HepG2 (cell line): ENCODE measurements around the gene CARD9. TPM values are rescaled to one million over a fixed set of nuclear protein-coding genes. Genes with fewer than 3 reads are reported as not detected.

Experiments used
- ATAC-seq: fragments of 200-7000 bp; cut with Tn5 transposase; 3 replicates; pipeline ENCODE4 v1.9.1; 2020; ENCODE audit warnings: mild to moderate bottlenecking, moderate library complexity
- BruUV-seq: library from RNA; stranded (reverse); fragments of 400-500 nt; replicated peaks from 2 replicates; lab custom pipeline; 2021; lab: Mats Ljungman, UMichigan
- CTCF ChIA-PET: fragments of 300-600 bp; formaldehyde crosslinking; extraction: SDS; loops from one replicate; lab custom pipeline; 2021; ENCODE audit warnings: low total read pairs, inconsistent platforms, low intra/inter-chr PET ratio; lab: Yijun Ruan, JAX
- POLR2A ChIA-PET: fragments of 350-600 bp; sonication (Branson Sonifier 250); formaldehyde crosslinking; loops from one replicate; lab custom pipeline; 2020; ENCODE audit warnings: antibody characterized with exemption, inconsistent platforms; lab: Yijun Ruan, JAX
- DNase-seq: peaks from one replicate; pipeline ENCODE4 v3.0.0-alpha.2; 2015; ENCODE audit warnings: low spot score
- FAIRE-seq: peaks from 3 replicates; lab custom pipeline; 2011; peaks lifted over from hg19 to GRCh38; lab: Jason Lieb, UNC
- H2AFZ ChIP-seq: one replicate; pipeline ENCODE4 v1.6.1; 2011; ENCODE audit warnings: low read length, inconsistent platforms
- H3K27ac ChIP-seq: fragments of 300-600 bp; 3 replicates; pipeline ENCODE4 v1.8.0; 2011; ENCODE audit warnings: mixed run types, mild to moderate bottlenecking, mixed read lengths, low read length, inconsistent platforms; ENCODE audit not compliant: insufficient read depth; ENCODE audit errors: extremely low read length
- H3K27me3 ChIP-seq, 2 experiments: fragments of 200-600 bp in 1 of 2; 2 replicates in 1 of 2; 3 replicates in 1 of 2; pipeline versions ENCODE4 v1.6.0 to v1.8.0; 2011; ENCODE audit warnings: low read length in 2 of 2, mild to moderate bottlenecking in 2 of 2, moderate library complexity in 2 of 2, inconsistent platforms in 1 of 2; ENCODE audit not compliant: insufficient read depth in 2 of 2, control insufficient read depth in 1 of 2
- H3K36me3 ChIP-seq, 2 experiments: fragments of 200-600 bp in 1 of 2; replicated peaks in 1 of 2; 2 replicates in 1 of 2; 3 replicates in 1 of 2; pipeline versions ENCODE4 v1.5.1 to v1.8.0; 2011; ENCODE audit warnings: low read length in 2 of 2, inconsistent platforms in 1 of 2; ENCODE audit not compliant: insufficient read depth in 2 of 2, control insufficient read depth in 1 of 2
- H3K4me1 ChIP-seq: 2 replicates; pipeline ENCODE4 v1.5.1; 2012; ENCODE audit warnings: low read length, inconsistent platforms; ENCODE audit not compliant: insufficient read depth
- H3K4me2 ChIP-seq: 2 replicates; pipeline ENCODE4 v1.6.0; 2011; ENCODE audit warnings: low read depth, low read length, inconsistent platforms
- H3K4me3 ChIP-seq, 3 experiments: fragments of 200-600 bp in 1 of 3; sonication (generic), shearing (Covaris generic) in 1 of 3; replicated peaks in 1 of 3; 2 replicates each; pipeline ENCODE4 v1.5.1; 2011 to 2016; ENCODE audit warnings: low read length in 3 of 3, inconsistent platforms in 2 of 3, low read depth in 2 of 3, mild to moderate bottlenecking in 2 of 3, control low read depth in 1 of 3, mixed read lengths in 1 of 3; ENCODE audit not compliant: insufficient read depth in 1 of 3
- H3K79me2 ChIP-seq: one replicate; pipeline ENCODE4 v1.6.1; 2011; ENCODE audit warnings: low read length, inconsistent platforms; ENCODE audit not compliant: insufficient read depth
- H3K9ac ChIP-seq: 2 replicates; pipeline ENCODE4 v1.6.0; 2011; ENCODE audit warnings: mild to moderate bottlenecking, low read depth, low read length, inconsistent platforms; ENCODE audit not compliant: insufficient read depth
- H3K9me3 ChIP-seq: 2 replicates; pipeline ENCODE4 v1.5.1; 2012; ENCODE audit warnings: mild to moderate bottlenecking, low read length
- H4K20me1 ChIP-seq: 2 replicates; pipeline ENCODE4 v1.6.0; 2011; ENCODE audit warnings: inconsistent platforms, mild to moderate bottlenecking, low read length, moderate library complexity; ENCODE audit not compliant: insufficient read depth
- CAMTA2 ChIP-seq: sonication (generic); formaldehyde crosslinking; IDR thresholded peaks from 2 replicates; pipeline ENCODE4 v1.4.0; 2020; ENCODE audit warnings: mild to moderate bottlenecking, missing genetic modification reagents, borderline replicate concordance
- HES4 ChIP-seq: sonication (generic); formaldehyde crosslinking; IDR thresholded peaks from 2 replicates; pipeline ENCODE4 v1.9.0; 2021; ENCODE audit warnings: mild to moderate bottlenecking, missing genetic modification reagents, borderline replicate concordance
- PHF21A ChIP-seq: sonication (generic); formaldehyde crosslinking; IDR thresholded peaks from 2 replicates; pipeline ENCODE4 v1.5.0; 2020; ENCODE audit warnings: mild to moderate bottlenecking, missing genetic modification reagents
- RNF2 ChIP-seq: fragments of 450-650 bp; conservative IDR thresholded peaks from 2 replicates; pipeline ENCODE4 v1.6.1; 2016; ENCODE audit warnings: low read depth
- SAFB2 ChIP-seq: sonication (generic); formaldehyde crosslinking; IDR thresholded peaks from 2 replicates; pipeline ENCODE4 v1.5.1; 2020; ENCODE audit warnings: missing genetic modification reagents, low read depth, mild to moderate bottlenecking, borderline replicate concordance
- SMAD3 ChIP-seq: sonication (generic); formaldehyde crosslinking; IDR thresholded peaks from 2 replicates; pipeline ENCODE4 v1.4.0; 2020; ENCODE audit warnings: missing genetic modification reagents
- XBP1 ChIP-seq: sonication (generic); formaldehyde crosslinking; IDR thresholded peaks from 2 replicates; pipeline ENCODE4 v1.5.0; 2020; ENCODE audit warnings: missing genetic modification reagents
- ZNF350 ChIP-seq: sonication (generic); formaldehyde crosslinking; IDR thresholded peaks from 2 replicates; pipeline ENCODE4 v1.4.0; 2020; ENCODE audit warnings: mild to moderate bottlenecking, low read depth, missing genetic modification reagents, borderline replicate concordance
- ZNF468 ChIP-seq: sonication (generic); formaldehyde crosslinking; IDR thresholded peaks from 2 replicates; pipeline ENCODE4 v1.8.0; 2022; ENCODE audit warnings: mild to moderate bottlenecking, moderate library complexity, missing genetic modification reagents
- ZNF598 ChIP-seq: sonication (generic); formaldehyde crosslinking; IDR thresholded peaks from 2 replicates; pipeline ENCODE4 v1.5.1; 2020; ENCODE audit warnings: mild to moderate bottlenecking, missing genetic modification reagents, borderline replicate concordance
- WGBS: methylation state at CpG from one replicate; pipeline ENCODE4 v1.1.6; 2017; ENCODE audit warnings: low lambda C conversion rate; 5-methylcytosine and 5-hydroxymethylcytosine counted together
- in situ Hi-C: cut with HindIII; loops from 2 replicates; pipeline ENCODE4 v1.10.0; 2017; ENCODE audit warnings: low pct_unique_long_range_greater_than_20kb; ENCODE audit not compliant: extremely low pct_ligation_motif_present
- intact Hi-C: fragments of 100-400 bp; cut with micrococcal nuclease; formaldehyde crosslinking; loops from one replicate; pipeline ENCODE4 v1.10.0; 2022; ENCODE audit not compliant: unreplicated experiment
- polyA plus RNA-seq, 8 experiments: library from polyadenylated mRNA; depleted of rRNA in 3 of 8; stranded (reverse) in 7 of 8; unstranded in 1 of 8; fragments of >200 nt; fragmentation: Illumina TruSeq in 4 of 8; extraction: Trizol in 4 of 8; gene quantifications; 2 replicates each; pipeline versions ENCODE4 v1.2.1 to v1.2.3, GENCODE V29; 2011 to 2016; ENCODE audit warnings: low read depth in 4 of 8, missing spikeins in 1 of 8, mixed read lengths in 1 of 8; ENCODE audit not compliant: insufficient read depth in 1 of 8
- total RNA-seq, 5 experiments: library from RNA; depleted of rRNA; stranded (reverse); fragments of >200 nt; fragmentation: Illumina TruSeq; extraction: Trizol; gene quantifications; 2 replicates each; pipeline ENCODE4 v1.2.3, GENCODE V29; 2016; ENCODE audit warnings: low read depth in 1 of 5
- TF ChIP-seq, protein P1 (sequence below): sonication (generic); formaldehyde crosslinking; IDR thresholded peaks from 2 replicates; pipeline ENCODE4 v1.8.1; 2023; ENCODE audit warnings: mild to moderate bottlenecking, inconsistent platforms, moderate library complexity, missing genetic modification reagents, borderline replicate concordance
- TF ChIP-seq, protein P2 (sequence below): sonication (generic); formaldehyde crosslinking; IDR thresholded peaks from 2 replicates; pipeline ENCODE4 v1.4.0; 2020; ENCODE audit warnings: mild to moderate bottlenecking, missing genetic modification reagents, borderline replicate concordance
- TF ChIP-seq, protein P3 (sequence below): IDR thresholded peaks from 2 replicates; pipeline ENCODE4 v1.6.1; 2018; ENCODE audit warnings: missing genetic modification reagents
- TF ChIP-seq, protein P4 (sequence below): sonication (generic); formaldehyde crosslinking; IDR thresholded peaks from 2 replicates; pipeline ENCODE4 v1.9.0; 2021; ENCODE audit warnings: missing genetic modification reagents, mild to moderate bottlenecking, borderline replicate concordance
- TF ChIP-seq, protein P5 (sequence below): sonication (generic); formaldehyde crosslinking; IDR thresholded peaks from 2 replicates; pipeline ENCODE4 v1.4.0; 2020; ENCODE audit warnings: missing genetic modification reagents; ENCODE audit errors: not compliant biosample characterization

CARD9 gene
- total and polyA plus RNA-seq, 2 of the 13 experiments (the other 11 are each of a cell fraction or from before 2014, with no cell fraction given) = 3.3 to 7.4 TPM

DNA sequence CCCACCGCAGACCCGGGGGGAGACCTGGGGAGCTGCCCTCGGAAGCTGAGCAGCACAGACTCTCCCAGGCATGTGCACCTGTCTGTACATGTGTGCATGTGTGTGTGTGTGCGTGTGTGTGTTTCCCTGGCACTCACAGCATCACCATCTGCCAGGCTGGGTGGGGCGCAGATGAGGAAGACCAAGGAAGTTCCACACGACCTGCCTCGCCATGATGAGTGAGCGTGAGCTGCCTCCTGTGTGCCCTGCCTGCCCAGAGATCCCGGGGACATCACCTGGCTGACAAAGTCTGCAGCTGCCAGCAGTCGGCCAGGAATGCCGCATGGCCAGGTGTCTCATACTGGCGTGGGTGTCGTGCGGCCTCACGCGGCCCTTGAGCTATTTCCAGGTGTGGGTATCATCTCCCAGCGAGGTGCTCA is 50.1 kb downstream of the CARD9 start:
- H4K20me1 ChIP-seq = no peaks in the 10 kb centered on the region
- no peaks in the 10 kb centered on the region for H3K9me3 ChIP-seq
- no peak overlapping the region for H2AFZ ChIP-seq
- intact Hi-C loops (no loop called here), in situ Hi-C loops (no loop called here)
- no peak overlapping the region for H3K4me2 ChIP-seq
- H3K9ac ChIP-seq = no peak overlapping the region
- peaks cover 19 to 63% of the 10 kb centered on the region in 2 experiments for H3K27me3 ChIP-seq
- ATAC-seq (no peak), DNase-seq (no peak), FAIRE-seq (no peak)
- no peak overlapping the region for H3K27ac ChIP-seq
- ChIA-PET POLR2A (interaction anchor here (0.6 to 1.1 kb wide), 2 partner anchors 40 to 625 kb away, joined by 3 read pairs; no protein-coding TSS in a partner anchor), CTCF (no interaction called here)
- H3K4me3 ChIP-seq = no peak overlapping the region
- peaks cover 17% of the 10 kb centered on the region for H3K4me1 ChIP-seq
- H3K79me2 ChIP-seq = no peaks in the 10 kb centered on the region
- WGBS = 60% methylated on average over 4 of the region's 17 CpGs
- BruUV-seq = no TSS peak
- no peaks in the 10 kb centered on the region for H3K36me3 ChIP-seq
- TF ChIP-seq, protein P1, sequence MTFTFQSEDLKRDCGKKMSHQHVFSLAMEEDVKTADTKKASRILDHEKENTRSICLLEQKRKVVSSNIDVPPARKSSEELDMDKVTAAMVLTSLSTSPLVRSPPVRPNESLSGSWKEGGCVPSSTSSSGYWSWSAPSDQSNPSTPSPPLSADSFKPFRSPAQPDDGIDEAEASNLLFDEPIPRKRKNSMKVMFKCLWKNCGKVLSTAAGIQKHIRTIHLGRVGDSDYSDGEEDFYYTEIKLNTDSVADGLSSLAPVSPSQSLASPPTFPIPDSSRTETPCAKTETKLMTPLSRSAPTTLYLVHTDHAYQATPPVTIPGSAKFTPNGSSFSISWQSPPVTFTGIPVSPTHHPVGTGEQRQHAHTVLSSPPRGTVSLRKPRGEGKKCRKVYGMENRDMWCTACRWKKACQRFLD (CRISPR knock-in tag) = no peak
- TF ChIP-seq SMAD3 (CRISPR knock-in tag) (no peak), XBP1 (CRISPR knock-in tag) (no peak), RNF2 (no peak), ZNF350 (CRISPR knock-in tag) (no peak), ZNF468 (CRISPR knock-in tag) (no peak), CAMTA2 (CRISPR knock-in tag) (no peak), HES4 (CRISPR knock-in tag) (no peak), ZNF598 (CRISPR knock-in tag) (no peak), PHF21A (CRISPR knock-in tag) (no peak), SAFB2 (no peak)
- TF ChIP-seq, protein P2, sequence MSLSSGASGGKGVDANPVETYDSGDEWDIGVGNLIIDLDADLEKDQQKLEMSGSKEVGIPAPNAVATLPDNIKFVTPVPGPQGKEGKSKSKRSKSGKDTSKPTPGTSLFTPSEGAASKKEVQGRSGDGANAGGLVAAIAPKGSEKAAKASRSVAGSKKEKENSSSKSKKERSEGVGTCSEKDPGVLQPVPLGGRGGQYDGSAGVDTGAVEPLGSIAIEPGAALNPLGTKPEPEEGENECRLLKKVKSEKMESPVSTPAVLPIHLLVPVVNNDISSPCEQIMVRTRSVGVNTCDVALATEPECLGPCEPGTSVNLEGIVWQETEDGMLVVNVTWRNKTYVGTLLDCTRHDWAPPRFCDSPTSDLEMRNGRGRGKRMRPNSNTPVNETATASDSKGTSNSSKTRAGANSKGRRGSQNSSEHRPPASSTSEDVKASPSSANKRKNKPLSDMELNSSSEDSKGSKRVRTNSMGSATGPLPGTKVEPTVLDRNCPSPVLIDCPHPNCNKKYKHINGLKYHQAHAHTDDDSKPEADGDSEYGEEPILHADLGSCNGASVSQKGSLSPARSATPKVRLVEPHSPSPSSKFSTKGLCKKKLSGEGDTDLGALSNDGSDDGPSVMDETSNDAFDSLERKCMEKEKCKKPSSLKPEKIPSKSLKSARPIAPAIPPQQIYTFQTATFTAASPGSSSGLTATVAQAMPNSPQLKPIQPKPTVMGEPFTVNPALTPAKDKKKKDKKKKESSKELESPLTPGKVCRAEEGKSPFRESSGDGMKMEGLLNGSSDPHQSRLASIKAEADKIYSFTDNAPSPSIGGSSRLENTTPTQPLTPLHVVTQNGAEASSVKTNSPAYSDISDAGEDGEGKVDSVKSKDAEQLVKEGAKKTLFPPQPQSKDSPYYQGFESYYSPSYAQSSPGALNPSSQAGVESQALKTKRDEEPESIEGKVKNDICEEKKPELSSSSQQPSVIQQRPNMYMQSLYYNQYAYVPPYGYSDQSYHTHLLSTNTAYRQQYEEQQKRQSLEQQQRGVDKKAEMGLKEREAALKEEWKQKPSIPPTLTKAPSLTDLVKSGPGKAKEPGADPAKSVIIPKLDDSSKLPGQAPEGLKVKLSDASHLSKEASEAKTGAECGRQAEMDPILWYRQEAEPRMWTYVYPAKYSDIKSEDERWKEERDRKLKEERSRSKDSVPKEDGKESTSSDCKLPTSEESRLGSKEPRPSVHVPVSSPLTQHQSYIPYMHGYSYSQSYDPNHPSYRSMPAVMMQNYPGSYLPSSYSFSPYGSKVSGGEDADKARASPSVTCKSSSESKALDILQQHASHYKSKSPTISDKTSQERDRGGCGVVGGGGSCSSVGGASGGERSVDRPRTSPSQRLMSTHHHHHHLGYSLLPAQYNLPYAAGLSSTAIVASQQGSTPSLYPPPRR (CRISPR knock-in tag) = no peak
- TF ChIP-seq, protein P3, sequence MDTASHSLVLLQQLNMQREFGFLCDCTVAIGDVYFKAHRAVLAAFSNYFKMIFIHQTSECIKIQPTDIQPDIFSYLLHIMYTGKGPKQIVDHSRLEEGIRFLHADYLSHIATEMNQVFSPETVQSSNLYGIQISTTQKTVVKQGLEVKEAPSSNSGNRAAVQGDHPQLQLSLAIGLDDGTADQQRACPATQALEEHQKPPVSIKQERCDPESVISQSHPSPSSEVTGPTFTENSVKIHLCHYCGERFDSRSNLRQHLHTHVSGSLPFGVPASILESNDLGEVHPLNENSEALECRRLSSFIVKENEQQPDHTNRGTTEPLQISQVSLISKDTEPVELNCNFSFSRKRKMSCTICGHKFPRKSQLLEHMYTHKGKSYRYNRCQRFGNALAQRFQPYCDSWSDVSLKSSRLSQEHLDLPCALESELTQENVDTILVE (CRISPR knock-in tag) = no peak
- TF ChIP-seq, protein P4, sequence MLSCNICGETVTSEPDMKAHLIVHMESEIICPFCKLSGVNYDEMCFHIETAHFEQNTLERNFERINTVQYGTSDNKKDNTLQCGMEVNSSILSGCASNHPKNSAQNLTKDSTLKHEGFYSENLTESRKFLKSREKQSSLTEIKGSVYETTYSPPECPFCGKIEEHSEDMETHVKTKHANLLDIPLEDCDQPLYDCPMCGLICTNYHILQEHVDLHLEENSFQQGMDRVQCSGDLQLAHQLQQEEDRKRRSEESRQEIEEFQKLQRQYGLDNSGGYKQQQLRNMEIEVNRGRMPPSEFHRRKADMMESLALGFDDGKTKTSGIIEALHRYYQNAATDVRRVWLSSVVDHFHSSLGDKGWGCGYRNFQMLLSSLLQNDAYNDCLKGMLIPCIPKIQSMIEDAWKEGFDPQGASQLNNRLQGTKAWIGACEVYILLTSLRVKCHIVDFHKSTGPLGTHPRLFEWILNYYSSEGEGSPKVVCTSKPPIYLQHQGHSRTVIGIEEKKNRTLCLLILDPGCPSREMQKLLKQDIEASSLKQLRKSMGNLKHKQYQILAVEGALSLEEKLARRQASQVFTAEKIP (CRISPR knock-in tag) = no peak
- TF ChIP-seq, protein P5, sequence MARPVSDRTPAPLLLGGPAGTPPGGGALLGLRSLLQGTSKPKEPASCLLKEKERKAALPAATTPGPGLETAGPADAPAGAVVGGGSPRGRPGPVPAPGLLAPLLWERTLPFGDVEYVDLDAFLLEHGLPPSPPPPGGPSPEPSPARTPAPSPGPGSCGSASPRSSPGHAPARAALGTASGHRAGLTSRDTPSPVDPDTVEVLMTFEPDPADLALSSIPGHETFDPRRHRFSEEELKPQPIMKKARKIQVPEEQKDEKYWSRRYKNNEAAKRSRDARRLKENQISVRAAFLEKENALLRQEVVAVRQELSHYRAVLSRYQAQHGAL (CRISPR knock-in tag) = no peak
